NB4 (cell line): ENCODE results near the gene DOK7.

ENCODE experiments used
- DNase-seq: peaks from one replicate; pipeline ENCODE4 v3.0.0; 2010; ENCODE audit warnings: low read depth
- H3K4me3 ChIP-seq: one replicate; pipeline ENCODE4 v1.5.1; 2011; ENCODE audit warnings: mild to moderate bottlenecking, low read depth, low read length, moderate library complexity
- CTCF ChIP-seq: IDR thresholded peaks from one replicate; pipeline ENCODE4 v1.5.1; 2012; ENCODE audit warnings: low read depth, low read length
- MAX ChIP-seq: IDR thresholded peaks from 2 replicates; pipeline ENCODE4 v1.6.1; 2011; ENCODE audit warnings: low read depth, low read length
- MYC ChIP-seq: IDR thresholded peaks from 2 replicates; pipeline ENCODE4 v1.6.1; 2011; ENCODE audit warnings: low read depth, low read length
- POLR2A ChIP-seq: IDR thresholded peaks from 2 replicates; pipeline ENCODE4 v1.6.1; 2011; ENCODE audit warnings: mild to moderate bottlenecking; ENCODE audit not compliant: insufficient read length; ENCODE audit errors: extremely low read depth

DOK7 gene

GRCh38 chr4:3421470-3421869 lies 41.6 kb upstream of the DOK7 start:
- no peak overlapping the region for H3K4me3 ChIP-seq
- no peak for DNase-seq
- TF ChIP-seq MAX (no peak), CTCF (no peak), MYC (no peak), POLR2A (no peak)

- TF ChIP-seq MAX (no peak), POLR2A (no peak), MYC (no peak), CTCF (no peak)
- DNase-seq, result no peak
- H3K4me3 ChIP-seq, result no peak overlapping the region
Measured at GRCh38 chr4:3422241-3422801, 40.8 kb upstream of the DOK7 start.

- no peak for TF ChIP-seq CTCF
- TF ChIP-seq MAX, result no peak
- TF ChIP-seq POLR2A, result no peak
- TF ChIP-seq MYC, result no peak
- DNase-seq, result no peak
- no peak overlapping the region for H3K4me3 ChIP-seq
Measured at GRCh38 chr4:3422808-3423297, 40.3 kb upstream of the DOK7 start.

- no peak overlapping the region for H3K4me3 ChIP-seq
- TF ChIP-seq POLR2A (no peak), CTCF (no peak), MAX (no peak), MYC (no peak)
- no peak for DNase-seq
Measured at GRCh38 chr4:3423406-3423805, 39.7 kb upstream of the DOK7 start.

- no peak overlapping the region for H3K4me3 ChIP-seq
- TF ChIP-seq MYC, result no peak
- no peak for TF ChIP-seq MAX
- no peak for TF ChIP-seq CTCF
- no peak for TF ChIP-seq POLR2A
- no peak for DNase-seq
Measured at GRCh38 chr4:3423952-3424351, 39.2 kb upstream of the DOK7 start.

GRCh38 chr4:3424522-3425095 lies 38.5 kb upstream of the DOK7 start:
- H3K4me3 ChIP-seq, result no peak overlapping the region
- TF ChIP-seq MYC (no peak), CTCF (no peak), MAX (no peak), POLR2A (no peak)
- no peak for DNase-seq
